Ascending aorta (tissue), 2 donors: ENCODE measurements around the gene BIN2. TPM values are rescaled to one million over a fixed set of nuclear protein-coding genes. Genes with fewer than 3 reads are reported as not detected.
A peak's percentile ranks its signal among the peaks of the same experiment; 100 is the strongest.

Source experiments
- DNase-seq, 2 donors: peaks; one replicate each; pipeline ENCODE4 v3.0.0-alpha.2; 2019; ENCODE audit warnings: low spot score in 2 of 2
- H3K27ac ChIP-seq, 2 donors: fragments of 200-600 bp; sonication (generic); one replicate each; pipeline ENCODE4 v1.5.1; 2016 to 2017; ENCODE audit warnings: mild to moderate bottlenecking in 1 of 2
- H3K27me3 ChIP-seq: fragments of 200-600 bp; sonication (generic); one replicate; pipeline ENCODE4 v1.5.1; 2017
- H3K36me3 ChIP-seq, 2 donors: fragments of 200-600 bp; sonication (generic); one replicate each; pipeline ENCODE4 v1.5.1; 2016
- H3K4me1 ChIP-seq, 2 donors: fragments of 200-600 bp; sonication (generic); one replicate each; pipeline ENCODE4 v1.5.1; 2016 to 2017; ENCODE audit warnings: mild to moderate bottlenecking in 1 of 2
- H3K4me3 ChIP-seq, 2 donors: fragments of 200-600 bp; sonication (generic); one replicate each; pipeline ENCODE4 v1.5.1; 2016 to 2017; ENCODE audit warnings: mild to moderate bottlenecking in 1 of 2
- H3K9me3 ChIP-seq, 2 donors: fragments of 200-600 bp; sonication (generic); one replicate each; pipeline ENCODE4 v1.5.1; 2016
- intact Hi-C: fragments of 100-400 bp; cut with DNase I; formaldehyde crosslinking; loops from one replicate; pipeline ENCODE4 v1.15.1; 2023
- total RNA-seq: library from RNA; depleted of rRNA; stranded (reverse); fragments of >200 nt; gene quantifications from one replicate; pipeline ENCODE4 v1.1.0, GENCODE V29; 2016
- TF ChIP-seq, protein P1 (sequence below), 3 experiments: fragments of 200-600 bp in 2 of 3; fragments of 450-650 bp in 1 of 3; sonication (generic) in 2 of 3; IDR thresholded peaks; one replicate each; pipeline ENCODE4 v1.5.1; 2016 to 2019; ENCODE audit warnings: antibody characterized with exemption in 3 of 3, mild to moderate bottlenecking in 1 of 3, moderate library complexity in 1 of 3

Gene BIN2
- 4.2 TPM for total RNA-seq

DNA sequence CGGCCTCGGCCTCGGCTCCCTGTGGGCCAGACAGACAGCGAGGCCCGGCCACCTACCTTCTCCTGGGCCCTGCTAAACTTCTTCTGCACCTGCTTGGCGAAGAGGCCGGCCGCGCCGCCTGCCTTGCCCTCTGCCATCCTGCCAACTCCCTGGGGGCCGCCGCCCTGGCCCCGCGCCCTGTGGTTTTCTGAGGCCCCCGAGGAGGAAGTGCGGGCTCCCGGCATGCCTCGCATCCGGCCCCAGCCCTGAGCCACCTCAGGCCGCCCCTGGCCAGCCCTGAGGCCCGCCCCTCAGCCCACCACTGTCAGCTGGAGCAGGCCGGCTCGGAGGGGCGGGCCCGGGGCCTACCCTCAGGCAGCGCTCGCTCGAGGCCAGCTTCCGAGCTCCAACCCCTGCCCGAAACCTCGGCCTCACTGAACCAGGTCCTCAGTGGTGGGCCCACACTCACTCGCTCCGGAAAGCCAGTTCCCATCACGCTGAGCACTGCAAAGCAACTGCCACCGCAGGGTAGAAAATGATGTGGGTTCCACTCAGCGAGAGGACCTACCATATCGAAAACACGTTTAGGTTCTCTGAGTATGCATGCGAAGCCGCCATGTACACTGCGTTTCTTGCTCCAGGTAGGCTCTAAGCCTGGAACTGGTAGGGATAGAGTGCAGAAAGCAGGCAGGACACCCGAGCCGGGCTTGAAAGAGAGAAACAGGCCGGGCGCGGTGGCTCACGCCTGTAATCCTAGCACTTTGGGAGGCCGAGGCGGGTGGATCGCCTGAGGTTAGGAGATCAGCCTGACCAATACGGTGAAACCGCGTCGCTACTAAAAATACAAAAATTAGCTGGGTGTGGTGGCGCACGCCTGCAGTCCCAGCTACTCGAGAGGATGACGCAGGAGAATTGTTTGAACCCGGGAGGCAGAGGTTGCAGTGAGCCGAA, at the start of gene BIN2:
TSS of gene BIN2 (minus strand) at position 209 of the 930 bp plus-strand sequence. CDS start at position 137, 72 bp downstream.
- Histone ChIP-seq H3K9me3 (no peaks in the 10 kb centered on the region), H3K27ac (peak within 1 kb of the TSS in 1 of 2 donors; percentile 52), H3K4me1 (no peaks in the 10 kb centered on the region), H3K36me3 (no peaks in the 10 kb centered on the region), H3K27me3 (no peaks in the 10 kb centered on the region), H3K4me3 (peak within 1 kb of the TSS; percentile 5 to 48)
- DNase-seq, result peak; percentile 19 to 70
- intact Hi-C loops, result no loop called here
- TF ChIP-seq, protein P1, sequence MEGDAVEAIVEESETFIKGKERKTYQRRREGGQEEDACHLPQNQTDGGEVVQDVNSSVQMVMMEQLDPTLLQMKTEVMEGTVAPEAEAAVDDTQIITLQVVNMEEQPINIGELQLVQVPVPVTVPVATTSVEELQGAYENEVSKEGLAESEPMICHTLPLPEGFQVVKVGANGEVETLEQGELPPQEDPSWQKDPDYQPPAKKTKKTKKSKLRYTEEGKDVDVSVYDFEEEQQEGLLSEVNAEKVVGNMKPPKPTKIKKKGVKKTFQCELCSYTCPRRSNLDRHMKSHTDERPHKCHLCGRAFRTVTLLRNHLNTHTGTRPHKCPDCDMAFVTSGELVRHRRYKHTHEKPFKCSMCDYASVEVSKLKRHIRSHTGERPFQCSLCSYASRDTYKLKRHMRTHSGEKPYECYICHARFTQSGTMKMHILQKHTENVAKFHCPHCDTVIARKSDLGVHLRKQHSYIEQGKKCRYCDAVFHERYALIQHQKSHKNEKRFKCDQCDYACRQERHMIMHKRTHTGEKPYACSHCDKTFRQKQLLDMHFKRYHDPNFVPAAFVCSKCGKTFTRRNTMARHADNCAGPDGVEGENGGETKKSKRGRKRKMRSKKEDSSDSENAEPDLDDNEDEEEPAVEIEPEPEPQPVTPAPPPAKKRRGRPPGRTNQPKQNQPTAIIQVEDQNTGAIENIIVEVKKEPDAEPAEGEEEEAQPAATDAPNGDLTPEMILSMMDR (IDR thresholded peaks at IDR 0.05), result no peak

DNA sequence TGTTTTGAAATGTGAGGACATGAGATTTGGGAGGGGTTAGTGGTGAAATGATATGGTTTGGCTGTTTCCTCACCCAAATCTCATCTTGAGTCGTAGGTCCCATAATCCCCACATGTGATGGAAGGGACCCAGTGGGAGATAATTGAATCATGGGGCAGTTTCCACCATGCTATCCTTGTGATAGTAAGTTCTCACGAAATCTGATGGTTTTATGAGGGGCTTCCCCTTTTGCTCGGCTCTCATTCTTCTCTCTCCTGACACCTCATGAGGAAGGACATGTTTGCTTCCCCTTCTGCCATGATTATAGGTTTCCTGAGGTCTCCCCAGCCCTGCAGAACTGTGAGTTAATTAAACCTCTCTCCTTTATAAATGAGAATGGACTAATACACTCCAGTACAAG, 49.2 kb upstream of the BIN2 start:
- TF ChIP-seq, protein P1 (IDR thresholded peaks at IDR 0.05), result no peak
- H3K9me3 ChIP-seq, result no peaks in the 10 kb centered on the region
- DNase-seq, result no peak
- peaks cover 0 to 5% of the 10 kb centered on the region in 2 donors for H3K4me1 ChIP-seq
- no peak overlapping the region for H3K4me3 ChIP-seq
- no peak overlapping the region for H3K27ac ChIP-seq
- no peaks in the 10 kb centered on the region for H3K27me3 ChIP-seq
- intact Hi-C loops, result no loop called here
- H3K36me3 ChIP-seq, result no peaks in the 10 kb centered on the region

DNA sequence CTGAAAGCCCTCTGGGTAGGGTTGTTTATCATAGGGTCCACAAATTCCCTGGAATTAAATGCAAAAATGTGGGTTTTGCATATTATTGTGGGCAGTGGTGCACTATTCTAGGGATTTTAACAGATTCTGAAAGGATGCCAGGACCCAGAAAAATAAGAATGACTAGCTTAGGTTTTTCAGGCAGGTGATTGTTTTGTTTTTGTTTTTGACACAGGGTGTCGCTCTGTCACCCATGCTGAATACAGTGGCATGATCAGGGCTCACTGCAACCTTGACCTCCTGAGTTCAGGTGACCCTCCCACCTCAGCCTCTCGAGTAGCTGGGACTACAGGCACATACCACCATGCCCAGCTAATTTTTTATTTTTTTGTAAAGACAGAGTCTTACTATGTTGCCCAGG, 48.0 kb upstream of the BIN2 start:
- no peak for DNase-seq
- H3K27ac ChIP-seq, result peak overlapping the region; percentile 54 to 67
- H3K4me1 ChIP-seq, result peaks cover 0 to 5% of the 10 kb centered on the region in 2 donors
- H3K27me3 ChIP-seq, result no peaks in the 10 kb centered on the region
- no peak overlapping the region for H3K4me3 ChIP-seq
- TF ChIP-seq, protein P1 (IDR thresholded peaks at IDR 0.05), result no peak
- intact Hi-C loops, result no loop called here
- no peaks in the 10 kb centered on the region for H3K9me3 ChIP-seq
- H3K36me3 ChIP-seq, result no peaks in the 10 kb centered on the region

DNA sequence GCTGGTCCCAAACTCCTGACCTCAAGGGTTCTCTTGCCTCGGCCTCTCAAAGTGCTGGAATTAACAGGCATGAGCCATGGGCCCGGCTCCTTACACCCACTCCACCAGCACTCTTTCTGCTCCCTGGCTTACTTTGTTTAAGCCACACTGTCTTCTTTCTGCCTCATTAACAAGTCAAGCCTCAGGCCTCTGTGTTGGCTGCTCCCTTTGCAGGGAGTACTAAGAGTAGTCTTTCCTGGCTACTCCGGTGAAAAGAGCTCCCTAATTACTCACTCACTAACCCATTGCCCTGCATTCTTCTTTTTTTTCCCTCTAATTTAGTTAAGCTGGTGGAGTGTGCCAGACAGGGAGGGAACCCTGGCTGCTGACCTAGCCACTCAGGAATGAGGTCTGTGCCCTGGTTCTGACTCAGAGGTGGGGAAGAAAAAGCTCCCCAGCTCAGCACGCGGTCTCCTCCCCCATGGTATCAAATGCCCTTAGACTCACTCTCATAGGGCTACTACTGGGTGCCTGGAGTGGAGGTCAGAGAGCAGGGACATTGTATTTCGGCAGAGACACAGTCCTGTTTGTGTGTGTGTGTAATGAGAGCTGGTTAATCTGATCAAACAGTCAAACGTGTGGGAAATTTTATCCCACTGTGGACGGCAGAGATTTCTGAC, 47.5 kb upstream of the BIN2 start:
- H3K9me3 ChIP-seq, result no peaks in the 10 kb centered on the region
- DNase-seq, result peak; percentile 42 to 90
- TF ChIP-seq, protein P1 (IDR thresholded peaks at IDR 0.05), result no peak
- no peaks in the 10 kb centered on the region for H3K36me3 ChIP-seq
- no peaks in the 10 kb centered on the region for H3K27me3 ChIP-seq
- H3K4me1 ChIP-seq, result peaks cover 0 to 5% of the 10 kb centered on the region in 2 donors
- peak overlapping the region; percentile 55 to 67 for H3K27ac ChIP-seq
- H3K4me3 ChIP-seq, result no peak overlapping the region
- intact Hi-C loops, result no loop called here

DNA sequence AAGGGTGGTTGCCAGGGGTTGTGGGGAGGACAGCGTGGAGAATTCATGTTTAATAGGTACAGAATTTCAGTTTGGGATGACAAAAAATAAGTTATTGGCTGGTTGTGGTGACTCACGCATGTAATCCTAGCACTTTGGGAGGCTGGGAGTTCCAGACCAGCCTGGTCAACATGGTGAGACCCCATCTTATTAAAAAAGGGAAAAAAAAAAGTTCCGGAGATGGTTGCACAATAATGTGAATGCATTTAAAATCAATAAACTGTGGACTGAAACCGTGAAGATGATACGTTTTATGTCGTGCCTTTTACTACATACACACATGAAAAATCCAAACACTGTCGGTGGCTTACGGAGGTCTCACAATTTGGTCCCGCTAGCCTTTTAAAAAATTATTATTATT, 46.7 kb upstream of the BIN2 start:
- Histone ChIP-seq H3K27me3 (no peaks in the 10 kb centered on the region), H3K4me3 (no peak overlapping the region), H3K9me3 (no peaks in the 10 kb centered on the region), H3K36me3 (no peaks in the 10 kb centered on the region), H3K4me1 (peaks cover 0 to 5% of the 10 kb centered on the region in 2 donors), H3K27ac (peak overlapping the region in 1 of 2 donors; percentile 55)
- intact Hi-C loops, result no loop called here
- DNase-seq, result no peak
- TF ChIP-seq, protein P1 (IDR thresholded peaks at IDR 0.05), result no peak
